ENCODE results near the gene SMIM3.
"Not testable (repeated sequence)": the region's sequence is repeated elsewhere in the genome, so short reads cannot be mapped to it uniquely, and the experiment has no call there.

SMIM3 gene

GRCh38 chr5:150793423-150793888, 14.9 kb downstream of the SMIM3 start:
- DNase-seq (ENCODE audit: low read depth in 4 of 4, low spot score in 1 of 4) = not testable (repeated sequence)

GRCh38 chr5:150794927-150795326, 16.4 kb downstream of the SMIM3 start:
- DNase-seq (ENCODE audit: low read depth in 4 of 4, low spot score in 1 of 4) = no peak

GRCh38 chr5:150797384-150797783, 18.8 kb downstream of the SMIM3 start:
- DNase-seq (ENCODE audit: low read depth in 4 of 4, low spot score in 1 of 4) = no peak

GRCh38 chr5:150801117-150801927, 22.8 kb downstream of the SMIM3 start:
- no peak for DNase-seq (ENCODE audit: low read depth in 4 of 4, low spot score in 1 of 4)

- DNase-seq (ENCODE audit: low read depth in 4 of 4, low spot score in 1 of 4) = no peak
Measured at GRCh38 chr5:150804388-150804787, 25.8 kb downstream of the SMIM3 start.

- no peak for DNase-seq (ENCODE audit: low read depth in 4 of 4, low spot score in 1 of 4)
Measured at GRCh38 chr5:150809363-150809762, 30.8 kb downstream of the SMIM3 start.

- DNase-seq (ENCODE audit: low read depth in 4 of 4, low spot score in 1 of 4) = no peak
Measured at GRCh38 chr5:150815010-150815409, 36.5 kb downstream of the SMIM3 start.

GRCh38 chr5:150816946-150817345, 38.4 kb downstream of the SMIM3 start:
- DNase-seq (ENCODE audit: low read depth in 4 of 4, low spot score in 1 of 4) = no peak

GRCh38 chr5:150829744-150830143, 51.2 kb downstream of the SMIM3 start:
- no peak for DNase-seq (ENCODE audit: low read depth in 4 of 4, low spot score in 1 of 4)

GRCh38 chr5:150831821-150832220, 53.3 kb downstream of the SMIM3 start:
- not testable (repeated sequence) for DNase-seq (ENCODE audit: low read depth in 4 of 4, low spot score in 1 of 4)

- DNase-seq (ENCODE audit: low read depth in 4 of 4, low spot score in 1 of 4) = no peak
Measured at GRCh38 chr5:150836064-150836463, 57.5 kb downstream of the SMIM3 start.

GRCh38 chr5:150836703-150837102, 58.1 kb downstream of the SMIM3 start:
- no peak for DNase-seq (ENCODE audit: low read depth in 4 of 4, low spot score in 1 of 4)

GRCh38 chr5:150845185-150845859, 66.8 kb downstream of the SMIM3 start:
- not testable (repeated sequence) for DNase-seq (ENCODE audit: low read depth in 4 of 4, low spot score in 1 of 4)

GRCh38 chr5:150846308-150846653, 67.7 kb downstream of the SMIM3 start, which contains the start of gene IRGM:
Gene IRGM (plus strand): TSS chr5:150846521. CDS start chr5:150848124, 1,603 bp downstream.
- DNase-seq (ENCODE audit: low read depth in 4 of 4, low spot score in 1 of 4) = not testable (repeated sequence)

All from stimulated activated CD4-positive, alpha-beta T cell treated with anti-CD3 and anti-CD28 coated beads, Interleukin-1b, Interleukin-23, amount 100 ng/mL, for 24 hours (primary cell).